Measurements from ENCODE around the gene MRPS25. TPM values are rescaled to one million over a fixed set of nuclear protein-coding genes. Genes with fewer than 3 reads are reported as not detected.
A peak's percentile ranks its signal among the peaks of the same experiment; 100 is the strongest.

The MRPS25 gene
- total RNA-seq, 6 donors from 2014 or later, result 39.8 to 149 (median 56.9) TPM

- TF ChIP-seq POLR2A (IDR thresholded peaks at IDR 0.05), result no peak
- no peak for TF ChIP-seq EP300 (IDR thresholded peaks at IDR 0.05)
- no peak for TF ChIP-seq POLR2AphosphoS5 (IDR thresholded peaks at IDR 0.05)
- TF ChIP-seq CTCF (IDR thresholded peaks at IDR 0.05), result no peak
- H3K27ac ChIP-seq, result peak overlapping the region in 3 of 4 donors; percentile 19 to 57 (median 32)
- no peaks in the 10 kb centered on the region for H3K27me3 ChIP-seq
- DNase-seq (no peak), ATAC-seq (ENCODE audit: low FRiP score in 2 of 2) (no peak)
- H3K4me3 ChIP-seq, result no peak overlapping the region
- H3K4me1 ChIP-seq, result peaks cover 13 to 34% (median 25%) of the 10 kb centered on the region in 4 donors
- peaks cover 12 to 42% (median 26%) of the 10 kb centered on the region in 4 donors for H3K36me3 ChIP-seq
- no peaks in the 10 kb centered on the region for H3K9me3 ChIP-seq
- WGBS, 2 donors, result 50 to 61% methylated on average over 3 of the region's 3 CpGs
These were observed 30.9 kb upstream of the MRPS25 start for GRCh38 chr3:15096046-15096445.

- WGBS, 2 donors, result 79 to 87% methylated on average over 5 of the region's 5 CpGs
- no peak for TF ChIP-seq CTCF (IDR thresholded peaks at IDR 0.05)
- no peak for TF ChIP-seq POLR2A (IDR thresholded peaks at IDR 0.05)
- TF ChIP-seq POLR2AphosphoS5 (IDR thresholded peaks at IDR 0.05), result no peak
- no peak for TF ChIP-seq EP300 (IDR thresholded peaks at IDR 0.05)
- DNase-seq, result no peak
- no peak overlapping the region for H3K4me3 ChIP-seq
- H3K27me3 ChIP-seq, result no peaks in the 10 kb centered on the region
- peaks cover 19 to 58% (median 32%) of the 10 kb centered on the region in 4 donors for H3K36me3 ChIP-seq
- peaks cover 9 to 28% (median 19%) of the 10 kb centered on the region in 4 donors for H3K4me1 ChIP-seq
- no peak overlapping the region for H3K27ac ChIP-seq
- no peaks in the 10 kb centered on the region for H3K9me3 ChIP-seq
- ATAC-seq (ENCODE audit: low FRiP score in 2 of 2), result no peak
These were observed 29.2 kb upstream of the MRPS25 start for GRCh38 chr3:15094187-15094875.

- 96 to 97% methylated on average over 1 of the region's 1 CpG for WGBS, 2 donors
- TF ChIP-seq EP300 (IDR thresholded peaks at IDR 0.05), result no peak
- TF ChIP-seq POLR2A (IDR thresholded peaks at IDR 0.05), result no peak
- Histone ChIP-seq H3K36me3 (peaks cover 19 to 73% (median 39%) of the 10 kb centered on the region in 4 donors), H3K27me3 (no peaks in the 10 kb centered on the region), H3K4me1 (peaks cover 5 to 23% (median 13%) of the 10 kb centered on the region in 4 donors), H3K4me3 (no peak overlapping the region), H3K27ac (no peak overlapping the region), H3K9me3 (no peaks in the 10 kb centered on the region)
- no peak for ATAC-seq (ENCODE audit: low FRiP score in 2 of 2)
- no peak for DNase-seq
These were observed 27.6 kb upstream of the MRPS25 start for GRCh38 chr3:15092686-15093085.

GRCh38 chr3:15091575-15091974 is 26.5 kb upstream of the MRPS25 start:
- Histone ChIP-seq H3K27me3 (no peaks in the 10 kb centered on the region), H3K36me3 (peaks cover 19 to 83% (median 40%) of the 10 kb centered on the region in 4 donors), H3K9me3 (no peaks in the 10 kb centered on the region), H3K4me1 (peaks cover 0 to 12% (median 3%) of the 10 kb centered on the region in 4 donors), H3K4me3 (no peak overlapping the region), H3K27ac (no peak overlapping the region)
- ATAC-seq (ENCODE audit: low FRiP score in 2 of 2) (no peak), DNase-seq (no peak)
- WGBS, 2 donors, result 78 to 83% methylated on average over 5 of the region's 5 CpGs
- TF ChIP-seq EP300 (IDR thresholded peaks at IDR 0.05) (no peak), CTCF (IDR thresholded peaks at IDR 0.05) (no peak), POLR2AphosphoS5 (IDR thresholded peaks at IDR 0.05) (no peak), POLR2A (IDR thresholded peaks at IDR 0.05) (no peak)

GRCh38 chr3:15089201-15089600 is 24.1 kb upstream of the MRPS25 start:
- WGBS, 2 donors, result 100% methylated on average over 1 of the region's 1 CpG
- H3K36me3 ChIP-seq, result peaks cover 11 to 87% (median 41%) of the 10 kb centered on the region in 4 donors
- H3K4me1 ChIP-seq, result no peaks in the 10 kb centered on the region
- ATAC-seq (ENCODE audit: low FRiP score in 2 of 2), result no peak
- H3K9me3 ChIP-seq, result no peaks in the 10 kb centered on the region
- no peaks in the 10 kb centered on the region for H3K27me3 ChIP-seq
- TF ChIP-seq EP300 (IDR thresholded peaks at IDR 0.05), result no peak
- no peak for TF ChIP-seq POLR2AphosphoS5 (IDR thresholded peaks at IDR 0.05)
- no peak for TF ChIP-seq POLR2A (IDR thresholded peaks at IDR 0.05)
- no peak for TF ChIP-seq CTCF (IDR thresholded peaks at IDR 0.05)
- H3K27ac ChIP-seq, result no peak overlapping the region
- H3K4me3 ChIP-seq, result no peak overlapping the region
- DNase-seq, result no peak
